Gastrocnemius medialis (tissue), 4 donors: Measurements from ENCODE around the gene SPOCD1. TPM values are rescaled to one million over a fixed set of nuclear protein-coding genes. Genes with fewer than 3 reads are reported as not detected.

Experiments used
- ATAC-seq, 2 donors: fragments of 150-250 bp; one replicate each; pipeline ENCODE4 v1.9.1; 2016
- DNase-seq, 2 donors: peaks; one replicate each; pipeline ENCODE4 v3.0.0-alpha.2; 2019
- H3K27ac ChIP-seq, 4 donors: fragments of 200-600 bp; sonication (generic); 1 replicate in 1 of 4; 2 replicates in 3 of 4; pipeline ENCODE4 v1.5.1; 2016 to 2018; ENCODE audit warnings: mild to moderate bottlenecking in 2 of 4, moderate library complexity in 1 of 4
- H3K27me3 ChIP-seq, 3 donors: fragments of 200-600 bp; sonication (generic) in 2 of 3; 1 replicate in 1 of 3; 2 replicates in 2 of 3; pipeline versions ENCODE4 v1.5.1 to v1.6.0; 2016 to 2019; ENCODE audit warnings: mild to moderate bottlenecking in 1 of 3, moderate library complexity in 1 of 3
- H3K36me3 ChIP-seq, 2 donors: fragments of 200-600 bp; sonication (generic) in 1 of 2; one replicate each; pipeline ENCODE4 v1.5.1; 2017 to 2018
- H3K4me1 ChIP-seq, 2 donors: fragments of 200-600 bp; sonication (generic) in 1 of 2; one replicate each; pipeline ENCODE4 v1.5.1; 2016 to 2017; ENCODE audit warnings: mild to moderate bottlenecking in 2 of 2
- H3K4me3 ChIP-seq, 4 donors: fragments of 200-600 bp; sonication (generic) in 3 of 4; 1 replicate in 1 of 4; 2 replicates in 3 of 4; pipeline ENCODE4 v1.5.1; 2016 to 2019; ENCODE audit warnings: mild to moderate bottlenecking in 2 of 4
- H3K9me3 ChIP-seq, 3 donors: fragments of 200-600 bp; sonication (generic) in 2 of 3; 1 replicate in 1 of 3; 2 replicates in 2 of 3; pipeline ENCODE4 v1.5.1; 2016 to 2019
- CTCF ChIP-seq, 5 experiments: fragments of 450-650 bp in 3 of 5; fragments of 200-600 bp in 2 of 5; sonication (generic) in 2 of 5; IDR thresholded peaks in 4 of 5; conservative IDR thresholded peaks in 1 of 5; 1 replicate in 4 of 5; 2 replicates in 1 of 5; pipeline ENCODE4 v1.5.1; 2016 to 2019; ENCODE audit warnings: antibody characterized with exemption in 5 of 5, mild to moderate bottlenecking in 3 of 5, moderate library complexity in 3 of 5
- POLR2A ChIP-seq, 2 donors: fragments of 450-650 bp; IDR thresholded peaks; one replicate each; pipeline ENCODE4 v1.6.1; 2017; ENCODE audit warnings: antibody characterized with exemption in 2 of 2, mild to moderate bottlenecking in 2 of 2, moderate library complexity in 2 of 2
- in situ Hi-C, 4 donors: fragments of 200-750 bp; cut with MboI; loops; one replicate each; pipeline versions ENCODE4 v1.15.0 to v1.8.0; 2017; ENCODE audit warnings: low sequenced_read_pairs in 4 of 4
- intact Hi-C: fragments of 100-400 bp; cut with DNase I; formaldehyde crosslinking; loops from one replicate; pipeline ENCODE4 v1.15.1; 2023; ENCODE audit warnings: low total_unique reads
- total RNA-seq, 4 donors: library from RNA; depleted of rRNA; stranded (reverse); fragments of >200 nt; gene quantifications; one replicate each; pipeline versions ENCODE4 v1.1.0 to v1.2.3, GENCODE V29; 2016

SPOCD1 gene
- total RNA-seq, 4 donors from 2014 or later = not detected

GRCh38 chr1:31755197-31755611, 60.6 kb downstream of the SPOCD1 start:
- Histone ChIP-seq H3K27me3 (no peaks in the 10 kb centered on the region), H3K36me3 (no peaks in the 10 kb centered on the region), H3K4me1 (peaks cover 16 to 45% of the 10 kb centered on the region in 2 donors), H3K27ac (no peak overlapping the region), H3K4me3 (no peak overlapping the region), H3K9me3 (no peaks in the 10 kb centered on the region)
- TF ChIP-seq CTCF (IDR thresholded peaks at IDR 0.05 in 4 of 5, conservative IDR thresholded peaks at IDR 0.05 in 1 of 5) = no peak
- no peak for TF ChIP-seq POLR2A (IDR thresholded peaks at IDR 0.05)
- ATAC-seq (no peak), DNase-seq (peak in 1 of 2 donors; percentile 21)
- in situ Hi-C loops (no loop called here), intact Hi-C loops (no loop called here)

- TF ChIP-seq POLR2A (IDR thresholded peaks at IDR 0.05) (no peak), CTCF (IDR thresholded peaks at IDR 0.05 in 4 of 5, conservative IDR thresholded peaks at IDR 0.05 in 1 of 5) (no peak)
- in situ Hi-C loops (no loop called here), intact Hi-C loops (no loop called here)
- Histone ChIP-seq H3K4me3 (no peak overlapping the region), H3K27me3 (no peaks in the 10 kb centered on the region), H3K27ac (peak overlapping the region in 1 of 4 donors; percentile 65), H3K9me3 (no peaks in the 10 kb centered on the region), H3K36me3 (no peaks in the 10 kb centered on the region), H3K4me1 (peaks cover 16 to 45% of the 10 kb centered on the region in 2 donors)
- DNase-seq (no peak), ATAC-seq (no peak)
Observed at GRCh38 chr1:31754397-31754796, 61.4 kb downstream of the SPOCD1 start.

GRCh38 chr1:31753707-31754349, 62.0 kb downstream of the SPOCD1 start:
- intact Hi-C loops (loop anchor here (2.0 kb wide), 1 partner anchor 39 kb away; no protein-coding TSS in a partner anchor), in situ Hi-C loops (no loop called here)
- H3K27ac ChIP-seq = peak overlapping the region in 1 of 4 donors; percentile 65
- no peaks in the 10 kb centered on the region for H3K27me3 ChIP-seq
- ATAC-seq = peak in 1 of 2 donors; percentile 63
- DNase-seq = peak in 1 of 2 donors; percentile 54
- no peaks in the 10 kb centered on the region for H3K36me3 ChIP-seq
- peaks cover 16 to 45% of the 10 kb centered on the region in 2 donors for H3K4me1 ChIP-seq
- no peaks in the 10 kb centered on the region for H3K9me3 ChIP-seq
- TF ChIP-seq POLR2A (IDR thresholded peaks at IDR 0.05) (no peak), CTCF (IDR thresholded peaks at IDR 0.05 in 4 of 5, conservative IDR thresholded peaks at IDR 0.05 in 1 of 5) (no peak)
- no peak overlapping the region for H3K4me3 ChIP-seq

- no peak for DNase-seq
- ATAC-seq = no peak
- Histone ChIP-seq H3K4me3 (no peak overlapping the region), H3K4me1 (peaks cover 16 to 45% of the 10 kb centered on the region in 2 donors), H3K9me3 (no peaks in the 10 kb centered on the region), H3K27me3 (no peaks in the 10 kb centered on the region), H3K36me3 (no peaks in the 10 kb centered on the region), H3K27ac (peak overlapping the region in 1 of 4 donors; percentile 65)
- intact Hi-C loops (loop anchor here (2.0 kb wide), 1 partner anchor 38 kb away; no protein-coding TSS in a partner anchor), in situ Hi-C loops (no loop called here)
- no peak for TF ChIP-seq CTCF (IDR thresholded peaks at IDR 0.05 in 4 of 5, conservative IDR thresholded peaks at IDR 0.05 in 1 of 5)
- no peak for TF ChIP-seq POLR2A (IDR thresholded peaks at IDR 0.05)
Observed at GRCh38 chr1:31752952-31753475, 62.8 kb downstream of the SPOCD1 start.
